Stimulated activated naive B cell treated with anti-CD40 and anti-IgM and Interleukin-4, amounts not matched to agents 10 μg/mL and 1 μg/mL and 100 μg/mL, for 72 hours (primary cell): ENCODE data around the gene HOXD10.
A peak's percentile ranks its signal among the peaks of the same experiment; 100 is the strongest.

Experiments used
- ATAC-seq, 2 donors: fragments of 150-1000 bp; cut with Tn5 transposase; replicated peaks; 2 replicates each; pipeline ENCODE4 v1.10.0; 2021; ENCODE audit warnings: moderate library complexity in 1 of 2
- DNase-seq: peaks from one replicate; pipeline ENCODE4 v3.0.0; 2021
- H3K27ac Mint-ChIP-seq: one replicate; pipeline ENCODE4 v1.8.0; 2022; ENCODE audit warnings: mild to moderate bottlenecking, mixed read lengths
- H3K27me3 Mint-ChIP-seq, 2 donors: one replicate each; pipeline ENCODE4 v1.8.0; 2022; ENCODE audit warnings: mixed read lengths in 2 of 2
- H3K36me3 Mint-ChIP-seq, 2 donors: one replicate each; pipeline ENCODE4 v1.8.0; 2022; ENCODE audit warnings: mixed read lengths in 2 of 2, mild to moderate bottlenecking in 1 of 2
- H3K4me1 Mint-ChIP-seq, 2 donors: one replicate each; pipeline ENCODE4 v1.8.0; 2022; ENCODE audit warnings: mixed read lengths in 2 of 2, mild to moderate bottlenecking in 1 of 2
- H3K4me3 Mint-ChIP-seq, 2 donors: one replicate each; pipeline ENCODE4 v1.8.0; 2022; ENCODE audit warnings: mild to moderate bottlenecking in 2 of 2, mixed read lengths in 2 of 2, moderate library complexity in 1 of 2
- H3K9me3 Mint-ChIP-seq, 2 donors: one replicate each; pipeline ENCODE4 v1.8.0; 2022; ENCODE audit warnings: mixed read lengths in 2 of 2, mild to moderate bottlenecking in 1 of 2

Gene HOXD10

GRCh38 chr2:176161825-176162626 is 45.4 kb downstream of the HOXD10 start:
- no peak for ATAC-seq
- Mint-ChIP-seq H3K27me3 (peaks cover 70 to 91% of the 10 kb centered on the region in 2 donors), H3K4me3 (no peak overlapping the region), H3K4me1 (peaks cover 6 to 9% of the 10 kb centered on the region in 2 donors), H3K9me3 (peaks cover 7 to 10% of the 10 kb centered on the region in 2 donors), H3K36me3 (peaks cover 0 to 12% of the 10 kb centered on the region in 2 donors), H3K27ac (peak overlapping the region; percentile 22)
- no peak for DNase-seq

- no peak overlapping the region for H3K4me3 Mint-ChIP-seq
- ATAC-seq (no peak), DNase-seq (no peak)
- no peak overlapping the region for H3K27ac Mint-ChIP-seq
- peaks cover 0 to 8% of the 10 kb centered on the region in 2 donors for H3K36me3 Mint-ChIP-seq
- peaks cover 0 to 6% of the 10 kb centered on the region in 2 donors for H3K4me1 Mint-ChIP-seq
- H3K9me3 Mint-ChIP-seq, result peaks cover 6 to 7% of the 10 kb centered on the region in 2 donors
- H3K27me3 Mint-ChIP-seq, result peaks cover 71 to 92% of the 10 kb centered on the region in 2 donors
Measured at GRCh38 chr2:176162911-176163671, 46.5 kb downstream of the HOXD10 start.

GRCh38 chr2:176163672-176164056 is 47.1 kb downstream of the HOXD10 start:
- Mint-ChIP-seq H3K36me3 (peaks cover 0 to 8% of the 10 kb centered on the region in 2 donors), H3K4me3 (no peak overlapping the region), H3K27me3 (peaks cover 66 to 86% of the 10 kb centered on the region in 2 donors), H3K9me3 (peaks cover 6 to 7% of the 10 kb centered on the region in 2 donors), H3K27ac (peak overlapping the region; percentile 60), H3K4me1 (peaks cover 0 to 4% of the 10 kb centered on the region in 2 donors)
- ATAC-seq (no peak), DNase-seq (no peak)

GRCh38 chr2:176164201-176164600 is 47.6 kb downstream of the HOXD10 start:
- Mint-ChIP-seq H3K27me3 (peaks cover 67 to 89% of the 10 kb centered on the region in 2 donors), H3K4me1 (peaks cover 0 to 4% of the 10 kb centered on the region in 2 donors), H3K9me3 (peaks cover 6 to 7% of the 10 kb centered on the region in 2 donors), H3K4me3 (no peak overlapping the region), H3K27ac (peak overlapping the region; percentile 60), H3K36me3 (peaks cover 0 to 8% of the 10 kb centered on the region in 2 donors)
- no peak for DNase-seq
- no peak for ATAC-seq

GRCh38 chr2:176164611-176165369 is 48.2 kb downstream of the HOXD10 start:
- ATAC-seq (no peak), DNase-seq (no peak)
- H3K9me3 Mint-ChIP-seq, result peaks cover 6 to 7% of the 10 kb centered on the region in 2 donors
- peaks cover 0 to 8% of the 10 kb centered on the region in 2 donors for H3K36me3 Mint-ChIP-seq
- H3K27ac Mint-ChIP-seq, result peak overlapping the region; percentile 20
- H3K4me1 Mint-ChIP-seq, result peaks cover 0 to 4% of the 10 kb centered on the region in 2 donors
- no peak overlapping the region for H3K4me3 Mint-ChIP-seq
- H3K27me3 Mint-ChIP-seq, result peaks cover 73 to 89% of the 10 kb centered on the region in 2 donors

GRCh38 chr2:176165370-176166050 is 48.9 kb downstream of the HOXD10 start:
- ATAC-seq, result no peak
- Mint-ChIP-seq H3K4me1 (peaks cover 0 to 4% of the 10 kb centered on the region in 2 donors), H3K27ac (no peak overlapping the region), H3K27me3 (peaks cover 77 to 89% of the 10 kb centered on the region in 2 donors), H3K4me3 (no peak overlapping the region), H3K9me3 (peaks cover 6 to 7% of the 10 kb centered on the region in 2 donors), H3K36me3 (peaks cover 0 to 8% of the 10 kb centered on the region in 2 donors)
- no peak for DNase-seq

GRCh38 chr2:176166272-176166671 is 49.7 kb downstream of the HOXD10 start:
- no peak overlapping the region for H3K27ac Mint-ChIP-seq
- no peak overlapping the region for H3K4me3 Mint-ChIP-seq
- peaks cover 74 to 89% of the 10 kb centered on the region in 2 donors for H3K27me3 Mint-ChIP-seq
- DNase-seq (no peak), ATAC-seq (no peak)
- peaks cover 0 to 8% of the 10 kb centered on the region in 2 donors for H3K36me3 Mint-ChIP-seq
- peaks cover 0 to 2% of the 10 kb centered on the region in 2 donors for H3K4me1 Mint-ChIP-seq
- H3K9me3 Mint-ChIP-seq, result peaks cover 3 to 7% of the 10 kb centered on the region in 2 donors

- Mint-ChIP-seq H3K27me3 (peaks cover 71 to 89% of the 10 kb centered on the region in 2 donors), H3K4me3 (no peak overlapping the region), H3K27ac (no peak overlapping the region), H3K4me1 (peaks cover 6% of the 10 kb centered on the region in 2 donors), H3K9me3 (peaks cover 3 to 8% of the 10 kb centered on the region in 2 donors), H3K36me3 (peaks cover 0 to 13% of the 10 kb centered on the region in 2 donors)
- ATAC-seq (no peak), DNase-seq (no peak)
Measured at GRCh38 chr2:176167398-176167797, 50.8 kb downstream of the HOXD10 start.

- ATAC-seq, result no peak
- Mint-ChIP-seq H3K36me3 (peaks cover 0 to 11% of the 10 kb centered on the region in 2 donors), H3K27me3 (peaks cover 69 to 82% of the 10 kb centered on the region in 2 donors), H3K9me3 (peaks cover 2% of the 10 kb centered on the region in 2 donors), H3K4me3 (no peak overlapping the region), H3K4me1 (peaks cover 4 to 6% of the 10 kb centered on the region in 2 donors), H3K27ac (no peak overlapping the region)
- DNase-seq, result no peak
Measured at GRCh38 chr2:176169181-176169580, 52.6 kb downstream of the HOXD10 start.
